ENCODE results near the gene PRPF31. TPM values are rescaled to one million over a fixed set of nuclear protein-coding genes. Genes with fewer than 3 reads are reported as not detected.
A peak's percentile ranks its signal among the peaks of the same experiment; 100 is the strongest.

Gene PRPF31
- total RNA-seq, 1 donor = 27.8 TPM

DNA sequence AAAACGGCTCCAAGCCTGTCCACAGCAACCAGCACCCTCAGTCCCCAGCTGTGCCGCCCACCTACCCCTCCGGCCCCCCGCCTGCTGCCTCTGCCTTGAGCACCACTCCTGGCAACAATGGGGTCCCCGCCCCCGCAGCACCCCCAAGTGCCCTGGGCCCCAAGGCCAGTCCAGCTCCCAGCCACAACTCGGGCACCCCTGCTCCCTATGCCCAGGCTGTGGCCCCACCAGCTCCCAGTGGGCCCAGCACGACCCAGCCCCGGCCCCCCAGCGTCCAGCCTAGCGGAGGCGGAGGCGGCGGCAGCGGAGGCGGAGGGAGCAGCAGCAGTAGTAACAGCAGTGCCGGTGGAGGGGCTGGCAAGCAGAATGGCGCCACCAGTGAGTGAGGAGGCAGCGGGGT, 32.6 kb downstream of the PRPF31 start:
- no peaks in the 10 kb centered on the region for H3K9me3 ChIP-seq (ENCODE audit: low read depth, low read length)
- H3K4me1 ChIP-seq (ENCODE audit: insufficient read depth, low read length) = no peaks in the 10 kb centered on the region
- no peaks in the 10 kb centered on the region for H3K27me3 ChIP-seq (ENCODE audit: insufficient read depth, low read length)
- no peak overlapping the region for H3K4me3 ChIP-seq (ENCODE audit: low read length)

DNA sequence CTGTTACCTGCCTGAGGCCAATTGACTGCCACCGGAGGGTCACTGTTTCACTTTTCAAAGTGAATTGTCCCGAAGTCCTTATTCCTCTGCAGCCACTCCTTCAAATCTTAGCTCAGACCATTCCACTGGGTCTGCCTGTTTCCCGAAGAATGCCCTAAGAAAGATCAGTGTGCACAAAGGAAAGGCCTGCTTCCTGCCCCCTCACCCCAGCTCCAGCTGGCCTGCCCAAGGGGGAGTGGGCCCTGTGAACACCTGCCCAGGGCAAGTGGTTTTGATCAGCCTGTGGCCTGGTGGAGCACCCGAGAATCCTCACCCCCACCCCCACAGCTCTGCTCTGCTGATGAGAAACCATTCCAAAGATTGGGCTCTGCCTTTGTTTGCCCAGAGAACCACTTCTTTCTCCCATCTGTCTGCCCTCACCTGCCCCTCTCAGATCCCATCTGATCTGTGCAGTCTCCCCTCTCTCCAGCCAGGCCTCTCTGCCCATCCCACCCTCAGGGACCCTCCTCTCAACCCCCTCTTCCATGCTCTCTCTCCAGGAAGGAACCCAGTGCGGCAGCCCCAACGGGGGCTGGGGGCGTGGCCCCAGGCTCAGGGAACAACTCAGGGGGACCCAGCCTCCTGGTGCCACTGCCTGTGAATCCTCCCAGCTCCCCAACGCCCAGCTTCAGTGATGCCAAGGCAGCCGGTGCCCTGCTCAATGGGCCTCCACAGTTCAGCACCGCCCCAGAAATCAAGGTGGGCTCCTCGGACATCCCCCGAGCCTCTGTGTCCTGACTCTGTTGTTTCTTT, 33.7 kb downstream of the PRPF31 start:
- H3K4me3 ChIP-seq (ENCODE audit: low read length) = no peak overlapping the region

DNA sequence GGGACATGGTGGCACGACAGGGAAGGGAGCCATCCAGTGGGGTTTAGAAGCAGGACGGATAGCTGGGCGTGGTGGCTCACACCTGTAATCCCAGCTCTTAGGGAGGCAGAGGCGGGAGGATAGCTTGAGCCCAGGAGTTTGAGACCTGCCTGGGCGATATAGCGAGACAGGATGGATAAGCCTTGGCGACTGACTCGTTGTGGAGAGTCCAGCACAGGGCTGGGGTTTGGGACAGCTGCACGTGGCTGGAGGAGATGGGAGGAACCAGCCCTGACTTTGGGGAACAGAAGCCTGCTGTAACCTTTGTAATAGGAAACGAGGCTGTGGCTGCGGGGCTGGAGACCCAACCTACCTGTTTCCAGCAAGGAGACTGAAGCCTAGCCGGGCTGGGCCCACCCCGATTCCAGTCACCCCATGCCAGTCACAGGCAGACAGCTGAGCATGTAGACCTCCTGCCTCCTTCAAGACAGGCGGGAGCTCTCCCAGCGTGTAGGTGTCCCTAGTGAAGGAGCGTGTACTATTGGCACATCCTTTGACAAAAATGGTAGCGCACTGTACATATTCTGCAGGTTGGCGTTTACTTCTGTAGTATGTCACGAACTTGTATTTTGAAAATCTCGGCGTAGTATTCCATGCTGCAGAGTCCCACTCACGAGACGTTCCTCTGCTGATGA, 35.9 kb downstream of the PRPF31 start:
- Histone ChIP-seq H3K27me3 (ENCODE audit: insufficient read depth, low read length) (no peaks in the 10 kb centered on the region), H3K9me3 (ENCODE audit: low read depth, low read length) (no peaks in the 10 kb centered on the region), H3K4me3 (ENCODE audit: low read length) (no peak overlapping the region), H3K4me1 (ENCODE audit: insufficient read depth, low read length) (no peaks in the 10 kb centered on the region)

More for the DNA sequence above, 33.7 kb downstream of the PRPF31 start:
- Histone ChIP-seq H3K9me3 (ENCODE audit: low read depth, low read length) (no peaks in the 10 kb centered on the region), H3K27me3 (ENCODE audit: insufficient read depth, low read length) (no peaks in the 10 kb centered on the region), H3K4me1 (ENCODE audit: insufficient read depth, low read length) (no peaks in the 10 kb centered on the region)

DNA sequence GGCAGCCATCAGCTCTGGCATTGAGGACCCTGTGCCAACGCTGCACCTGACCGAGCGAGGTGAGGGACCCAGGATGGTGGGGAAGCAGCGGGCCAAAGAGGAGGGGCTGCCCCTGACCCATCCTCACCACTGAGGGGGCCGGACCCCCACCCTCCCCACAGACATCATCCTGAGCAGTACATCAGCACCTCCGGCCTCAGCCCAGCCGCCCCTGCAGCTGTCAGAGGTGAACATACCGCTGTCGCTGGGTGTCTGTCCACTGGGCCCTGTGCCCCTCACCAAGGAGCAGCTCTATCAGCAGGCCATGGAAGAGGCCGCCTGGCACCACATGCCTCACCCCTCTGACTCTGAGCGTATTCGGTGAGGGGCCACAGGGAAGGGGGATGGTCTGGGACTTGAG, 36.7 kb downstream of the PRPF31 start:
- no peaks in the 10 kb centered on the region for H3K4me1 ChIP-seq (ENCODE audit: insufficient read depth, low read length)
- no peaks in the 10 kb centered on the region for H3K27me3 ChIP-seq (ENCODE audit: insufficient read depth, low read length)
- no peaks in the 10 kb centered on the region for H3K9me3 ChIP-seq (ENCODE audit: low read depth, low read length)
- H3K4me3 ChIP-seq (ENCODE audit: low read length) = no peak overlapping the region

DNA sequence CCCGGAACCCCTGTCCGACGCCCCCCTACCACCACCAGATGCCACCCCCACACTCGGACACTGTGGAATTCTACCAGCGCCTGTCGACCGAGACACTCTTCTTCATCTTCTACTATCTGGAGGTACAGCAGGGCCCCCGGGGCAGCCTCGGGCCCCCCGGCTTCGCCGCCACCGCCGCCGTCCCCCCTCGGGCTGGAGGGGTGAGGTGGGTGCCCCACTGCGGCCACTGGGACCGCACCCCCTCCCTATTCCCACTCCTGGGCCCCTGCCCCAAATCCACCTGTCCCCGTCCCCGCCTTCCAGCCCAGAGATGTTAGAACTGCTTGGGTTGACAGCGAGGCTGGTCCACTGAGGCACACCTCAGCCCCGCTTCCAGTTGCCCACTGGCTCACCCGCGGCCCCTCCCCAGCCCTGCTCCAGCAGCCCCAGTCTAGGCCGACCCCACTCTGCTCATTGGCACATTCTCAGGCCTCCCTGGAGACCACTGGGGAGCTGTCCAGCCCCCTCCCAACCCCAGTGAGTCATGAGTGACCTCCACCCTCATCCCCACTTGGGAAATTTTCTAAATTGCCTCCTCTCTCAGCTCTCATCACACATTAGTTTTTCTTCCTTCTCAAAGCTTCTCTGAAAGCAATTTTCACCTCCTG, 37.4 kb downstream of the PRPF31 start:
- Histone ChIP-seq H3K4me3 (ENCODE audit: low read length) (no peak overlapping the region), H3K9me3 (ENCODE audit: low read depth, low read length) (no peaks in the 10 kb centered on the region), H3K27me3 (ENCODE audit: insufficient read depth, low read length) (no peaks in the 10 kb centered on the region), H3K4me1 (ENCODE audit: insufficient read depth, low read length) (peaks cover 1% of the 10 kb centered on the region)

DNA sequence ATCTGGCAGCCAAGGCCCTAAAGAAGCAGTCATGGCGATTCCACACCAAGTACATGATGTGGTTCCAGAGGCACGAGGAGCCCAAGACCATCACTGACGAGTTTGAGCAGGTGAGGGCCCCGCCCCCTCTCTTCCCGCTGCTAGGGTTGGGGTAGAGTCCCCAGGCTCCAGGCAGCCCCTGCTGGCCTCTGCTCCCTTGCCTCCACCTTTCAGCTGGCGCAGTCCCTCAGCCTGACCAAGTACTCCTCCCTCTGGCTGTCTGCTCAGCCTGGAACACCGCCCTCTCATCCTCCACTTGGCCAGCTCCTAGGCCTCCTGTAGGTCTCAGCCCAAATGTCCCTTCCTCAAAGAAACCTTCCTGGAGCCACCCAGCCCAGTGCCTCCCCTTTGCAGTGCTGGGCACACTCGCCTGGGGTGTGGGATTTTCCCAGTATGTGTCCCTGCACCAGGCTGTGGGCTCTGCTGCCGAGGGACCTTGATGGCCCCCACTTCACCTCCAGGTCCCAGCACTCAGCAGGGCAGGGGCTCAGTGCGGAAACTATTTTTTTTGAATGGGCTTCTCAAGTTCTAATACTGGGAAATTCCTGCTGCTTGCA, 38.3 kb downstream of the PRPF31 start:
- Histone ChIP-seq H3K4me1 (ENCODE audit: insufficient read depth, low read length) (peaks cover 10% of the 10 kb centered on the region), H3K9me3 (ENCODE audit: low read depth, low read length) (no peaks in the 10 kb centered on the region), H3K27me3 (ENCODE audit: insufficient read depth, low read length) (no peaks in the 10 kb centered on the region), H3K4me3 (ENCODE audit: low read length) (no peak overlapping the region)

DNA sequence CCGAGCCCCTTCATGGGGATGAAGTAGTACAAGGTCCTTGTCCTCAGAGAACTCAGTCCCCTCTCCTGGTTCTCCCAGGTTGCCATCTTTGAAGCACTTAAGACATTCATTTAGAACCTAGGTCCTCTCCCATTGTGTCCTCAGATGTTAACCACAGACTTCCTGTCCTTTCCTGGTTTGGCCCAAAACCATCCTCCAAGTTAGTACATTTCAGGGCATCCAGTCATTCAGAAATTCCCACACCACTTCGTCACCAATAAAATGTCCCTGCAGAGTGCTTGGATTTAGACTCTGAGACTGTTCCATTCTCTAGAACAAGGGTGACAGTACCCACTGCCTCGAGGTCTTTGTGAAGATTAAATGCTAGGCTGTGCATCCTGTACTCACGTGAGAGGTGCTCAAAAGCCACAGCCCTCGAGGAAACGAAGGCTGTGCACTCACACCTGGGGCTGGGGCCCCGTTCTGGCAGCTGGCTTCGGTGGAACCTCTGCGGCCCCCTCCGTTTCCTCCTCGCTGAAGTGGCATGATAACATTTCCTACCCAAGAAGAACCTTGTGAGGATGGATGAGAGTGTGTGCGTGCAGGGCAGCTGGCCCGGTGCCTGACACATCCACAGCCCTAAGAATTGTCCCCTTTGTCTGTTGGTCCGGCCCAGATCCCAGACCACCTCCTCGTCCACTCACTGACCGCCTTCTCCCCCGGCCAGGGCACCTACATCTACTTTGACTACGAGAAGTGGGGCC, 39.2 kb downstream of the PRPF31 start:
- Histone ChIP-seq H3K4me1 (ENCODE audit: insufficient read depth, low read length) (peaks cover 13% of the 10 kb centered on the region), H3K27me3 (ENCODE audit: insufficient read depth, low read length) (no peaks in the 10 kb centered on the region), H3K4me3 (ENCODE audit: low read length) (no peak overlapping the region), H3K9me3 (ENCODE audit: low read depth, low read length) (no peaks in the 10 kb centered on the region)

DNA sequence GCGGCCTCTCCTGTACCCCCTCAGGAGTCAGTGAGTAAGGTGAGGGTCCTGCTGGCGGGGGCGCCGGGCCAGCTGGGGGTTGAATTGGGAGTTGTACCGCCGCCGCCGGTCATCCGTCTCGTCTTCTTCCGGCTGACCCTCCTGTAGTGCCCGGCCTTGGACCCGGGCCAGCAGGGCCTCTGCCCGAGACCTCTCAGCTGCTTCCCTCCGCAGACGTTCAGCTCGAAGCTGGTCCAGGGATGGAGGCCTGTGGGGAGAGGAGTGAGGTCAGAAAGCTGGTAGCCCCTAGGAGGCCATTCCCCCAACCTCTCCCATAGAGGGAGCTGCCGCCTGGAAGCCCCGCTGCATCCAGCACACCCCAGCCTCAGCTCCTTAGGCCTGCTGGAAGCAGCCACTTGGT, 40.1 kb downstream of the PRPF31 start:
- Histone ChIP-seq H3K9me3 (ENCODE audit: low read depth, low read length) (no peaks in the 10 kb centered on the region), H3K4me1 (ENCODE audit: insufficient read depth, low read length) (peaks cover 21% of the 10 kb centered on the region), H3K4me3 (ENCODE audit: low read length) (no peak overlapping the region), H3K27me3 (ENCODE audit: insufficient read depth, low read length) (no peaks in the 10 kb centered on the region)

DNA sequence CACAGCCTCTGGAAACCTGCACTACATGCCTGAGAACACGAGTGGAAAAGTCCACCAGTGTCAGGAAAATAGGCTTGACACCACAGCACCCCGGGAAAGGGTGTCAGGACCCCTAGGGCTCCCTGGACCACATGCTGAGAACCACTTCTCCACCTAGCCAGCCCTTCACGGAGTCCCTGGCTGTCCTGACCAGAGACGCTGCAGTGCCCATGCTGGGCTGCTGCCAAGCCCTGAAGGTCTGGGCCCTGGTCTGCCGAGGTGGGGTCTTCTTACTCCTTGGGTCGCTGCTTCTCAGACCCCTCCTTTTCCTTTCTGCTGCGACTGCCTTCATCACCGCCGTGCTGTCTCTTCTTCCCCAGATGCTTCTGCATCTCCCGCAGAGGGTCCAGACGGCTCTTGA, 40.9 kb downstream of the PRPF31 start:
- Histone ChIP-seq H3K4me3 (ENCODE audit: low read length) (no peak overlapping the region), H3K27me3 (ENCODE audit: insufficient read depth, low read length) (no peaks in the 10 kb centered on the region), H3K4me1 (ENCODE audit: insufficient read depth, low read length) (peaks cover 29% of the 10 kb centered on the region), H3K9me3 (ENCODE audit: low read depth, low read length) (no peaks in the 10 kb centered on the region)

DNA sequence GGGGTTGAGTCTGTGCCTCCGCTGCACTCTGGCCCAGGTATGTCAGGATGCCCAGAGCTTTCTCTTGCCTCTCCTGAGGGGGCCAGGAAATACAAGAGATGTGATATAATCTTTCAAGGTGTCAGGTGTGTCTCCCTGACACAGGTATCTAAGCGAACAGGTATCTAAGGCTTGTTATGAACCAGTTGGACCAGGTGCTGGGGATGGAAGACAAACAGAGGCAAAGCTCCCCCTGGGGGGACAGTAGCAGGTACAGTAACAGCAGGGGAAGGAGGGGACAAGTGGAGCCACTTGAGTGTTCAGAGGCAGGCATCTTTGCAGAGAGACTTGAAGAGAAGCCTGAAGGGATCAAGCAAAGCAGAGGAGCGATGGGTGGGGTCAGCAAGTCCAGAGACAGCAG, 41.4 kb downstream of the PRPF31 start:
- peaks cover 33% of the 10 kb centered on the region for H3K4me1 ChIP-seq (ENCODE audit: insufficient read depth, low read length)

DNA sequence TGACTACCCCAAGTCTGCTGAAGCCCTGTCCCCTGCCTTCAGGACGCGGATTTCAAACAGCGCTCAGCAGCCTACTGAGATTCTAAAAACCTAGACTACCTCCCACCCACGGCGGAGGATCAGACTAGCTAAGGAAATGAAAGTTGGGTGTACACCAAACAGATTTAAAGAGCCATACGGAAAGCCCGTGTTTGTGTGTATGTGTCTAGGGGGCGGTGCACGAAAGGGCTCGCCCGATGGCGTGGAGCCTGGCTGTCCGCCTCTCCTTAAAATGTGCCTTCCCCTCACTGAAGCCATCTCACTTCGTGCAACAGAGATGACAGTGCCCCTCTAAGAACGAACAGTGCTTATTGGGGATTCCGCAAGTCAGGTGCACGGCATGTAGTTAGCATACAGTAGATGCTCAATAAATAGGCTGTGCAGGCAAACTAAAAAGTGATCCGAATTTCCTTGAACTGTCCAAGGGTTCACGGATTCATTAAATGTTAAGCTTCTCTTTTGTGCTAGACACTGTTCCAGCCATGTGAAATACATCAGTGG, 43.3 kb downstream of the PRPF31 start:
- Histone ChIP-seq H3K9me3 (ENCODE audit: low read depth, low read length) (no peaks in the 10 kb centered on the region), H3K4me1 (ENCODE audit: insufficient read depth, low read length) (peaks cover 50% of the 10 kb centered on the region), H3K4me3 (ENCODE audit: low read length) (peak overlapping the region; percentile 67), H3K27me3 (ENCODE audit: insufficient read depth, low read length) (no peaks in the 10 kb centered on the region)

More for the DNA sequence above, 41.4 kb downstream of the PRPF31 start:
- no peak overlapping the region for H3K4me3 ChIP-seq (ENCODE audit: low read length)
- no peaks in the 10 kb centered on the region for H3K9me3 ChIP-seq (ENCODE audit: low read depth, low read length)
- H3K27me3 ChIP-seq (ENCODE audit: insufficient read depth, low read length) = no peaks in the 10 kb centered on the region

DNA sequence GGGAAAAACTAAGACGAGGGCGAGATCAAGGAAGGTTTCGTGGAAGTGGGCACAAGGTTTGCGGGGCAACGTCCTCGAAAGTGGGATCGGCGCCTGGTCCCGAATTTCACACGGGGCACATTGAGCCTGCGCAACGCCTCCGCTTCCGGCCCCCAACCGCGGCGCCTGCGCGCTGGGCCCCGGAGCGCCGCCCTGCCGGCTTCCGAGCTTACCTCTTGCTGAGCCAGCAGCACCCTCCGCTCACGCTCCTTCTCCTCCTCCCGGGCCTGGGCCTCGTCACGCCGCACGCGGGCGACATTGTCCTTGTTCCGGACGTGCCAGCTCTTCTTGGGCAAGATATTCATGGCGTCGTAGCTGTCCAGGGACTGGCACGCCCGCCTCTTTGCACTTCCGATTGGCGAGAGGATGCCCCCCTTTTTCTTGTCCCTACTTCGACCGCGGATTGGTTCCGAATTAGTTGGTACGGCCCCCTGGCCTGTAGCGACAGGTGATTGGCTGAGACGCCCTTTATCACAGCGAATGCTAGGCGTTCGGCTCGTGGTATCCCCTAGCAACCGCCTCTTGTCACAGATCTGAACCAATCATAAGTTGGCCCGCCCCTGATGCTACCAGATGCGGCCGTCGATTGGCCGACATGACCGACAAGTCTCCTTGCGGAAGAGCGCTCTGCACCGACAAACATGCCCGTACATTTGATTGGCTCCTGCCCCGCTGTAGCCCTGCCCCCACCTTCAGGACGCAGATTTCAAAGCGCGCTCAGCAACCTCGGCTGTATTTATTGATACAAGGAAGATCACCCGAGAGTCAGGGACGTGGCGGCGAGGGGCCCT, 44.0 kb downstream of the PRPF31 start, which contains the start of gene LENG1:
LENG1 (minus strand) TSS at position 370 of the 830 bp plus-strand sequence; CDS start at position 344, 26 bp downstream.
- Histone ChIP-seq H3K4me1 (ENCODE audit: insufficient read depth, low read length) (peaks cover 57% of the 10 kb centered on the region), H3K27me3 (ENCODE audit: insufficient read depth, low read length) (no peaks in the 10 kb centered on the region), H3K4me3 (ENCODE audit: low read length) (peak within 1 kb of the TSS; percentile 67), H3K9me3 (ENCODE audit: low read depth, low read length) (no peaks in the 10 kb centered on the region)

DNA sequence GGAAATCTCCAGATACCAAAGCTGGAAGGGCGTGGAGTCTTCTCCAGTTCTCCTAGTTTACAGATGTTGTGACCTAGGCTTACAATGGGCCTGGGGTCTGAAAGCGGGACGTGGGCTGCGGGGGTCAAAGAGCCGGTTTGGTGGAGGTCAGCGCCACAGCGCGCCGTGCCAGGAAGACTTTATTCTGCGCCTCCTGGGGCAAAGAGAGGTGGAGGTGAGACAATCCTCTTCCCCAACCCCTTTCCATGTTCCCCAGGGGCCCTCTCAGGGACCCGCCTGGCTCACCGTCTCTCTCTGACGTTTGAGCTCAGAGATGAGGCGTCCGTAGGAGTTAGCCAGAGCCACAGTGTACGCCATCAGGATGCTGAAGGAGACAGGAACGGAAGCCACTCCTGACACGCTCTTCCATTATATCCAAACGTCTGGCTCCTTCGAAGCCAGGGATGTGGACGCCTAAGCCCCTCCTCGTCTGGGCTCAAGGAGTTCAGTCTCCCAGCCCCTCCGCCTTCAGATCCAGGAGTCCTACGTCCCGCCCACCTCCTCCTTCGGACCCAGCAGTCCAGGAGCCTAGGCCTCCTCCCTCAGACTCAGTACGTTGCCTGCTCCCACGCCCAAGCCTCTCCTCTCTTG, 44.7 kb downstream of the PRPF31 start:
- no peaks in the 10 kb centered on the region for H3K9me3 ChIP-seq (ENCODE audit: low read depth, low read length)
- H3K27me3 ChIP-seq (ENCODE audit: insufficient read depth, low read length) = no peaks in the 10 kb centered on the region
- H3K4me1 ChIP-seq (ENCODE audit: insufficient read depth, low read length) = peaks cover 63% of the 10 kb centered on the region
- H3K4me3 ChIP-seq (ENCODE audit: low read length) = peak overlapping the region; percentile 42

All from mononuclear cell (primary cell).